Measurements from ENCODE around the gene NUP54. TPM values are rescaled to one million over a fixed set of nuclear protein-coding genes. Genes with fewer than 3 reads are reported as not detected.
A peak's percentile ranks its signal among the peaks of the same experiment; 100 is the strongest.

The NUP54 gene
- polyA plus RNA-seq, 2 of the 4 experiments (the other 2 are of a cell fraction) = 32.1 to 43.2 TPM

GRCh38 chr4:76182463-76182862, 34.3 kb upstream of the NUP54 start (continued):
- no peak for TF ChIP-seq REST (IDR thresholded peaks at IDR 0.05)

GRCh38 chr4:76179398-76180318, 31.5 kb upstream of the NUP54 start:
- ChIA-PET POLR2A (interaction anchor here (0.7 kb wide), 1 partner anchor 126 kb away, joined by 5 read pairs; no protein-coding TSS in a partner anchor), CTCF (interaction anchor here (0.6 to 3.1 kb wide), 53 partner anchors 8 to 1358 kb away, joined by 3 to 37 read pairs (median 5); partner anchors contain the start of genes FAM47E, SCARB2 and STBD1)
- 43% methylated on average over 9 of the region's 11 CpGs for WGBS (ENCODE audit: missing lambda C conversion rate)
- FAIRE-seq (no peak), ATAC-seq (peak; percentile 94 to 98), DNase-seq (ENCODE audit: low read depth in 1 of 2, low spot score in 1 of 2) (peak; percentile 78 to 84)
- Histone ChIP-seq H3K4me3 (no peak overlapping the region), H3K4me1 (no peaks in the 10 kb centered on the region), H3K4me2 (no peak overlapping the region), H3K9me3 (no peaks in the 10 kb centered on the region), H3K27ac (no peak overlapping the region)
- TF ChIP-seq MAZ (IDR thresholded peaks at IDR 0.05; ENCODE audit: borderline replicate concordance, low read depth, low read length) (no peak), RAD21 (conservative IDR thresholded peaks at IDR 0.05 in 1 of 2, IDR thresholded peaks at IDR 0.05 in 1 of 2) (peak; percentile 77 to 84), HEYL (CRISPR knock-in tag; IDR thresholded peaks at IDR 0.05) (no peak), USF2 (IDR thresholded peaks at IDR 0.05) (no peak), FOSB (CRISPR knock-in tag; IDR thresholded peaks at IDR 0.05) (no peak), FOSL2 (IDR thresholded peaks at IDR 0.05) (no peak), FOSL2 (CRISPR knock-in tag; IDR thresholded peaks at IDR 0.05) (no peak), BCL3 (IDR thresholded peaks at IDR 0.05) (no peak), CTCF (IDR thresholded peaks at IDR 0.05) (peak; percentile 76), HMGXB4 (CRISPR knock-in tag; IDR thresholded peaks at IDR 0.05; ENCODE audit: borderline replicate concordance) (no peak), SMC3 (IDR thresholded peaks at IDR 0.05) (peak; percentile 84), RARB (CRISPR knock-in tag; IDR thresholded peaks at IDR 0.05) (no peak), CBX2 (IDR thresholded peaks at IDR 0.05; ENCODE audit: borderline replicate concordance, low read depth) (no peak), PBX3 (IDR thresholded peaks at IDR 0.05) (no peak), CHD4 (IDR thresholded peaks at IDR 0.05; ENCODE audit: borderline replicate concordance) (no peak), ZC3H11A (IDR thresholded peaks at IDR 0.05) (no peak), BHLHE40 (IDR thresholded peaks at IDR 0.05; ENCODE audit: low read depth, low read length) (no peak), HOXB5 (CRISPR knock-in tag; IDR thresholded peaks at IDR 0.05) (no peak), HOXA7 (CRISPR knock-in tag; IDR thresholded peaks at IDR 0.05) (no peak)

Data from A549 (cell line).